A673 (cell line): ENCODE results near the gene PKP1.

ENCODE experiments used
- CTCF ChIP-seq: fragments of 300-800, 200-600 bp; sonication (generic); conservative IDR thresholded peaks from 2 replicates; pipeline ENCODE4 v1.5.1; 2017; ENCODE audit warnings: low read depth, mild to moderate bottlenecking, antibody characterized with exemption, low read length, moderate library complexity, mixed read lengths
- EZH2 ChIP-seq: fragments of 200-600 bp; sonication (generic); IDR thresholded peaks from 2 replicates; pipeline ENCODE4 v1.6.1; 2017; ENCODE audit warnings: borderline replicate concordance, low read depth, mild to moderate bottlenecking, mixed read lengths, antibody characterized with exemption, low read length; ENCODE audit not compliant: poor library complexity, severe bottlenecking

GRCh38 chr1:201282931-201283829 lies at the start of gene PKP1:
- TF ChIP-seq CTCF (no peak), EZH2 (no peak)
